DOHH2 (cell line): ENCODE measurements around the gene SNCB.

Source experiments
- H3F3A ChIP-seq: fragments of 200-600 bp; sonication (generic), shearing (Covaris generic); 2 replicates; pipeline ENCODE4 v1.6.0; 2016; ENCODE audit warnings: antibody characterized with exemption, mild to moderate bottlenecking; ENCODE audit not compliant: control insufficient read depth, insufficient read depth
- H3K27ac ChIP-seq: fragments of 200-600 bp; sonication (generic); 2 replicates; pipeline ENCODE4 v1.5.1; 2014; ENCODE audit warnings: low read depth, mild to moderate bottlenecking, low read length, moderate library complexity
- H3K27me3 ChIP-seq: fragments of 200-600 bp; sonication (generic); 2 replicates; pipeline ENCODE4 v1.6.1; 2014; ENCODE audit warnings: mild to moderate bottlenecking, low read length, mixed read lengths; ENCODE audit not compliant: control insufficient read depth
- H3K36me3 ChIP-seq: fragments of 200-600 bp; sonication (generic); 2 replicates; pipeline ENCODE4 v1.6.1; 2014; ENCODE audit warnings: mild to moderate bottlenecking, low read length, moderate library complexity, mixed read lengths; ENCODE audit not compliant: control insufficient read depth
- H3K4me1 ChIP-seq: fragments of 200-600 bp; sonication (generic); 2 replicates; pipeline ENCODE4 v1.6.1; 2014; ENCODE audit warnings: mild to moderate bottlenecking, low read length, mixed read lengths; ENCODE audit not compliant: control insufficient read depth
- H3K4me2 ChIP-seq: fragments of 200-600 bp; sonication (generic); 2 replicates; pipeline ENCODE4 v1.6.0; 2014; ENCODE audit warnings: mild to moderate bottlenecking, low read length, moderate library complexity
- H3K4me3 ChIP-seq: fragments of 200-600 bp; sonication (generic); 2 replicates; pipeline ENCODE4 v1.5.1; 2014; ENCODE audit warnings: mild to moderate bottlenecking, low read length, mixed read lengths
- H3K79me2 ChIP-seq: fragments of 200-600 bp; sonication (generic); 2 replicates; pipeline ENCODE4 v1.6.1; 2014; ENCODE audit warnings: mild to moderate bottlenecking, low read length, mixed read lengths; ENCODE audit not compliant: control insufficient read depth
- H3K9me2 ChIP-seq: fragments of 200-600 bp; sonication (generic); replicated peaks from 2 replicates; pipeline ENCODE4 v1.6.1; 2014; ENCODE audit warnings: mild to moderate bottlenecking, low read length, mixed read lengths; ENCODE audit not compliant: control insufficient read depth
- H3K9me3 ChIP-seq: fragments of 200-600 bp; sonication (generic); 2 replicates; pipeline ENCODE4 v1.6.1; 2014; ENCODE audit warnings: antibody characterized with exemption, low read length, mixed read lengths; ENCODE audit not compliant: control insufficient read depth, insufficient read depth
- H4K20me1 ChIP-seq: fragments of 200-600 bp; sonication (generic); 2 replicates; pipeline ENCODE4 v1.6.0; 2014; ENCODE audit warnings: low read depth, mild to moderate bottlenecking, antibody characterized with exemption, low read length, moderate library complexity; ENCODE audit not compliant: control insufficient read depth, insufficient read depth
- EZH2phosphoT487 ChIP-seq: fragments of 200-600 bp; sonication (generic); IDR thresholded peaks from 2 replicates; pipeline ENCODE4 v1.6.1; 2017; ENCODE audit warnings: borderline replicate concordance, mild to moderate bottlenecking, antibody characterized with exemption, low read length, moderate library complexity, mixed read lengths
- TF ChIP-seq, protein P1 (sequence below): fragments of 200-600 bp; sonication (generic); IDR thresholded peaks from one replicate; pipeline ENCODE4 v1.5.1; 2014; ENCODE audit warnings: antibody characterized with exemption, mild to moderate bottlenecking, low read depth, low read length; ENCODE audit not compliant: poor library complexity, severe bottlenecking

Gene SNCB

DNA sequence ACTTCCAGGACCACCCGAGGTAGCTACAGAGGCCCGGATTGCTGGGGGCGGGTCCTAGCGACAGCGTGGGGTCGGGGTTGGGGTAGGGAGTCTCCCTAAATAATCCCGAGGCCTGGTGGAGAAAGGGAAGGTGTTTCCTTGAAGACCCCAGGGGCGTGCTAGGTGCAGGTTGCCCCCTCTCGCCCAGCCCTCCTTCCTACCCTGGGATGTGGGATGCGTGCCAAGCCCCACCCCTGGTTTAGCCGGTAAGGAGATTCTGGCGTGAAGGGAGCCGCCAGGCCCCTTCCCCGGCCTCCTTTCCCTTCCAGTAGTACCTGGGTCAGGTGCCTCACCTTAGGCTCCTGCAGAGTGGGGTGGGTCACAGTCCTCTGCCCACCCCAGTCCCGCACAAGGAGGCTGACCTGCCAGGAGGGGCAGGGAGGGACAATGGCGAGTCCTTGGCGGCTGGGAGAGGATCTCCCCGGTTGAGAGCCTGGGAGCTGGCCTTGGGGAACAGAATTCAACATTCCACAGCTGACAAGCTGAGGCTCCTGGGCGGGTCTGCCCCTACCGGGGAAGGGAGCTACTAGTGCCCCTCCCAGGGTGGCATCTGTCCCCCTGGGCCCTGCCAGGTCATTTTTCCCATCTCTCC, 17.6 kb upstream of the SNCB start:
- TF ChIP-seq, protein P1, sequence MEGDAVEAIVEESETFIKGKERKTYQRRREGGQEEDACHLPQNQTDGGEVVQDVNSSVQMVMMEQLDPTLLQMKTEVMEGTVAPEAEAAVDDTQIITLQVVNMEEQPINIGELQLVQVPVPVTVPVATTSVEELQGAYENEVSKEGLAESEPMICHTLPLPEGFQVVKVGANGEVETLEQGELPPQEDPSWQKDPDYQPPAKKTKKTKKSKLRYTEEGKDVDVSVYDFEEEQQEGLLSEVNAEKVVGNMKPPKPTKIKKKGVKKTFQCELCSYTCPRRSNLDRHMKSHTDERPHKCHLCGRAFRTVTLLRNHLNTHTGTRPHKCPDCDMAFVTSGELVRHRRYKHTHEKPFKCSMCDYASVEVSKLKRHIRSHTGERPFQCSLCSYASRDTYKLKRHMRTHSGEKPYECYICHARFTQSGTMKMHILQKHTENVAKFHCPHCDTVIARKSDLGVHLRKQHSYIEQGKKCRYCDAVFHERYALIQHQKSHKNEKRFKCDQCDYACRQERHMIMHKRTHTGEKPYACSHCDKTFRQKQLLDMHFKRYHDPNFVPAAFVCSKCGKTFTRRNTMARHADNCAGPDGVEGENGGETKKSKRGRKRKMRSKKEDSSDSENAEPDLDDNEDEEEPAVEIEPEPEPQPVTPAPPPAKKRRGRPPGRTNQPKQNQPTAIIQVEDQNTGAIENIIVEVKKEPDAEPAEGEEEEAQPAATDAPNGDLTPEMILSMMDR, result no peak
- no peak for TF ChIP-seq EZH2phosphoT487
- H3K4me3 ChIP-seq, result peak overlapping the region; percentile 85
- no peaks in the 10 kb centered on the region for H4K20me1 ChIP-seq
- H3K4me2 ChIP-seq, result peak overlapping the region; percentile 93
- H3K9me3 ChIP-seq, result no peaks in the 10 kb centered on the region
- H3K4me1 ChIP-seq, result peaks cover 18% of the 10 kb centered on the region
- H3K27me3 ChIP-seq, result no peaks in the 10 kb centered on the region
- no peak overlapping the region for H3K27ac ChIP-seq
- H3K9me2 ChIP-seq, result no peaks in the 10 kb centered on the region
- no peaks in the 10 kb centered on the region for H3K36me3 ChIP-seq
- H3F3A ChIP-seq, result no peaks in the 10 kb centered on the region
- H3K79me2 ChIP-seq, result no peaks in the 10 kb centered on the region

DNA sequence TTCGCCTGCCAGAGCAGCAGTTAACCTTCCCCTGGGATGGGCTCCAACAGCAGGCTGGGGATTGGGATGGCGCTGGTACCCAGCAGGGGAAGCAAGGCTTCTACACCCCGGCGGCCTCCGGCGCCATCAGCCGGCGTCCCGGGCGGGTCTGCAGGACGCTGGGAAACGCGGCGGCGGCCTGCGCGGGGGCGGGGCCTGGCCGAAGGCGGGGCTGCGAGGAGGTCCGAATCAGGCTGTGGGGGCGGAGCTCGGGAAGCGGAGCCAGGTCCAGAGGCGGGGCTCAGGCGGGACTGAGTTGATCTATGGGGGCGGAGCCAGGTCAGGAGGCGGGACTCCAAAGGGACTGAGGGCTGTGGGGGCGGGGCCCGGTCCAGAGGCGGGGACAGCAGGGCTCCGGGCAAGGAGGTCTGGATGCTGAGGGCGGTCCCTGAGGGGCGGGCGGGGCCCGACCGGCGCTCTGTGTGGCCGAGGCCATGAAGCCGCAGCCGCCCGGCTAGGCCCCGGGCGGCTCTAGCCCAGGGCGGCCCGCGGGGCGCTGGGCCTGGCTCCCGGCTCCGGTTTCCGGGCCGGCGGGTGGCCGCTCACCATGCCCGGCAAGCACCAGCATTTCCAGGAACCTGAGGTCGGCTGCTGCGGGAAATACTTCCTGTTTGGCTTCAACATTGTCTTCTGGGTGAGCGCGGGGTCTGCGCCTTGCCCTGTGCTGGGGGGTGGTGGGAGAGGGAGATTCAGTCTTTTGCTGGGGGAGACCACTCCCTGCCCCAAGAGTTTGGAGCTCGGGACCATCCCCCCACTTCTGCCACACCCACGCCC, 16.9 kb upstream of the SNCB start, which contains the start of gene TSPAN17:
Gene TSPAN17, plus strand, starts transcription at position 455 of the 813 bp plus-strand sequence. Its CDS starts 132 bp downstream, at position 587.
- H3K9me3 ChIP-seq, result no peaks in the 10 kb centered on the region
- H3K4me1 ChIP-seq, result peaks cover 16% of the 10 kb centered on the region
- H3K36me3 ChIP-seq, result no peaks in the 10 kb centered on the region
- H4K20me1 ChIP-seq, result no peaks in the 10 kb centered on the region
- H3K9me2 ChIP-seq, result no peaks in the 10 kb centered on the region
- H3K4me2 ChIP-seq, result peak within 1 kb of the TSS; percentile 93
- no peaks in the 10 kb centered on the region for H3F3A ChIP-seq
- no peak within 1 kb of the TSS for H3K27ac ChIP-seq
- TF ChIP-seq, protein P1, result peak; percentile 40
- no peak for TF ChIP-seq EZH2phosphoT487
- peak within 1 kb of the TSS; percentile 85 for H3K4me3 ChIP-seq
- H3K79me2 ChIP-seq, result no peaks in the 10 kb centered on the region
- H3K27me3 ChIP-seq, result no peaks in the 10 kb centered on the region

DNA sequence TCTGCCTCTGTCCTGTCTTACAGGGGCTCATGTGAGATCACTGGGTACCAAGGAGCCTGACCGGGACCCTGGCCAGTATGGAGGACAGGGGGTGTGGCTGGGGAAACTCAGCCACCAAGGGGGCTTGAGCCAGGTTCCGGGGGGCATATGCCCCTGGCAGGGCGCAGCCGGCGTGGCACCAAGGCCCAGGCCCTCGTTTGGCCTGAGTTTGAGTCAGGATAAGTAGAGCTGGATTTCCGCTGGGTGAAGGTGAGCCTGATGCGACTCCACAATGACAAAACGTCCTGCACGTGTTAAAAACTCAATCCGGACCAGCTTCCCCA, 16.3 kb upstream of the SNCB start:
- Histone ChIP-seq H4K20me1 (no peaks in the 10 kb centered on the region), H3K9me3 (no peaks in the 10 kb centered on the region), H3F3A (no peaks in the 10 kb centered on the region), H3K27me3 (no peaks in the 10 kb centered on the region), H3K9me2 (no peaks in the 10 kb centered on the region), H3K4me1 (peaks cover 16% of the 10 kb centered on the region), H3K4me3 (peak overlapping the region; percentile 85), H3K27ac (no peak overlapping the region), H3K79me2 (no peaks in the 10 kb centered on the region), H3K4me2 (peak overlapping the region; percentile 93), H3K36me3 (no peaks in the 10 kb centered on the region)
- TF ChIP-seq, protein P1, result no peak
- no peak for TF ChIP-seq EZH2phosphoT487
